GM12872 (cell line): ENCODE measurements around the gene FGD2.

Experiments
- CTCF ChIP-seq: IDR thresholded peaks from 3 replicates; pipeline ENCODE4 v1.5.1; 2011; ENCODE audit warnings: low read depth, mild to moderate bottlenecking, low read length, moderate library complexity; ENCODE audit not compliant: insufficient read depth

The FGD2 gene

GRCh38 chr6:37005061-37005810, at the start of gene FGD2:
FGD2 (plus strand) TSS chr6:37005655; CDS start chr6:37005818, 163 bp downstream.
- no peak for TF ChIP-seq CTCF

GRCh38 chr6:36955671-36956445, 49.6 kb upstream of the FGD2 start:
- no peak for TF ChIP-seq CTCF

- TF ChIP-seq CTCF: no peak
Observed at GRCh38 chr6:36956446-36956820, 49.0 kb upstream of the FGD2 start.

GRCh38 chr6:36957773-36958271, 47.6 kb upstream of the FGD2 start:
- TF ChIP-seq CTCF: no peak

- TF ChIP-seq CTCF: no peak
Observed at GRCh38 chr6:36958775-36959554, 46.5 kb upstream of the FGD2 start.

- no peak for TF ChIP-seq CTCF
Observed at GRCh38 chr6:36959555-36960250, 45.8 kb upstream of the FGD2 start.
